G401 (cell line): ENCODE data around the gene SLC35D2. TPM values are rescaled to one million over a fixed set of nuclear protein-coding genes. Genes with fewer than 3 reads are reported as not detected.
"Not testable (repeated sequence)": the region's sequence is repeated elsewhere in the genome, so short reads cannot be mapped to it uniquely, and the experiment has no call there.

ENCODE experiments used
- DNase-seq: peaks from one replicate; pipeline ENCODE4 v3.0.0-alpha.2; 2015; ENCODE audit warnings: low spot score
- in situ Hi-C: cut with HindIII; loops from 2 replicates; pipeline ENCODE4 v1.10.0; 2016; ENCODE audit warnings: low sequenced_read_pairs, mixed read lengths
- total RNA-seq: library from RNA; depleted of rRNA; stranded (reverse); fragments of >200 nt; shearing (Covaris generic); gene quantifications from 2 replicates; pipeline ENCODE4 v1.2.3, GENCODE V29; 2014

SLC35D2 gene
- total RNA-seq, 1 experiment from 2014 or later: 25.7 TPM

- DNase-seq, in situ Hi-C loops: not testable (repeated sequence)
Observed at GRCh38 chr9:96322736-96323135, 60.8 kb downstream of the SLC35D2 start.

GRCh38 chr9:96322210-96322609, 61.3 kb downstream of the SLC35D2 start:
- in situ Hi-C loops, DNase-seq: not testable (repeated sequence)

GRCh38 chr9:96321515-96321914, 62.0 kb downstream of the SLC35D2 start:
- no peak for DNase-seq
- in situ Hi-C loops: no loop called here

- in situ Hi-C loops: no loop called here
- DNase-seq: no peak
Observed at GRCh38 chr9:96320749-96321280, 62.7 kb downstream of the SLC35D2 start.

GRCh38 chr9:96318921-96319565, 64.5 kb downstream of the SLC35D2 start:
- in situ Hi-C loops: no loop called here
- DNase-seq: no peak

GRCh38 chr9:96317335-96317980, 66.1 kb downstream of the SLC35D2 start:
- in situ Hi-C loops: no loop called here
- DNase-seq: peak; percentile 74

GRCh38 chr9:96309850-96310249, 73.7 kb downstream of the SLC35D2 start:
- in situ Hi-C loops: no loop called here
- DNase-seq: no peak

GRCh38 chr9:96306958-96307357, 76.6 kb downstream of the SLC35D2 start:
- in situ Hi-C loops, DNase-seq: not testable (repeated sequence)

GRCh38 chr9:96305171-96305570, 78.3 kb downstream of the SLC35D2 start:
- DNase-seq: no peak
- in situ Hi-C loops: no loop called here

- no peak for DNase-seq
- in situ Hi-C loops: no loop called here
Observed at GRCh38 chr9:96304230-96304629, 79.3 kb downstream of the SLC35D2 start.

- in situ Hi-C loops: no loop called here
- DNase-seq: no peak
Observed at GRCh38 chr9:96302021-96302420, 81.5 kb downstream of the SLC35D2 start, which contains the start of gene HSD17B3. Gene HSD17B3, minus strand, starts transcription at chr9:96302176. Its CDS starts 72 bp downstream, at chr9:96302104.

- no peak for DNase-seq
Observed at GRCh38 chr9:96299823-96300222, 83.7 kb downstream of the SLC35D2 start.

GRCh38 chr9:96294159-96294545, 89.4 kb downstream of the SLC35D2 start:
- no peak for DNase-seq

More at GRCh38 chr9:96299823-96300222, 83.7 kb downstream of the SLC35D2 start:
- in situ Hi-C loops: no loop called here

GRCh38 chr9:96293498-96294158, 89.9 kb downstream of the SLC35D2 start:
- DNase-seq: no peak
- in situ Hi-C loops: no loop called here

More at GRCh38 chr9:96294159-96294545, 89.4 kb downstream of the SLC35D2 start:
- in situ Hi-C loops: no loop called here

- in situ Hi-C loops: no loop called here
- DNase-seq: no peak
Observed at GRCh38 chr9:96289392-96289791, 94.1 kb downstream of the SLC35D2 start.

- DNase-seq: no peak
- in situ Hi-C loops: no loop called here
Observed at GRCh38 chr9:96281641-96282040, 101.9 kb downstream of the SLC35D2 start.

GRCh38 chr9:96279932-96280331, 103.6 kb downstream of the SLC35D2 start:
- in situ Hi-C loops: no loop called here
- DNase-seq: no peak

GRCh38 chr9:96274939-96275338, 108.6 kb downstream of the SLC35D2 start:
- in situ Hi-C loops: no loop called here

More at GRCh38 chr9:96274939-96275338, 108.6 kb downstream of the SLC35D2 start:
- DNase-seq: no peak
